WTC11 (cell line): ENCODE data around the gene LCN1. TPM values are rescaled to one million over a fixed set of nuclear protein-coding genes. Genes with fewer than 3 reads are reported as not detected.

Source experiments
- ATAC-seq: fragments of 200-7000 bp; cut with Tn5 transposase; 2 replicates; pipeline ENCODE4 v1.10.0; 2021; ENCODE audit warnings: mild to moderate bottlenecking, moderate library complexity
- CTCF ChIA-PET: fragments of 300-600 bp; sonication (Branson Sonifier 250); formaldehyde crosslinking; loops from one replicate; lab custom pipeline; 2021; ENCODE audit warnings: antibody characterized with exemption; lab: Charles Lee
- POLR2A ChIA-PET: fragments of 350-600 bp; sonication (Branson Sonifier 250); formaldehyde crosslinking; loops from one replicate; lab custom pipeline; 2021; ENCODE audit warnings: antibody characterized with exemption; lab: Charles Lee
- DNase-seq: peaks from one replicate; pipeline ENCODE4 v3.0.0; 2021; ENCODE audit warnings: low spot score
- H3K27ac Mint-ChIP-seq: 2 replicates; pipeline ENCODE4 v1.8.0; 2021; ENCODE audit warnings: mixed read lengths
- H3K27me3 Mint-ChIP-seq: 2 replicates; pipeline ENCODE4 v1.8.0; 2021; ENCODE audit warnings: low read depth, mild to moderate bottlenecking, moderate library complexity, mixed read lengths
- H3K36me3 Mint-ChIP-seq: 2 replicates; pipeline ENCODE4 v1.8.0; 2021; ENCODE audit warnings: mixed read lengths
- H3K4me1 Mint-ChIP-seq: 2 replicates; pipeline ENCODE4 v1.8.0; 2022; ENCODE audit warnings: mixed read lengths
- H3K4me3 Mint-ChIP-seq: 2 replicates; pipeline ENCODE4 v1.8.0; 2021; ENCODE audit warnings: mild to moderate bottlenecking, moderate library complexity, mixed read lengths
- H3K9me3 Mint-ChIP-seq: 2 replicates; pipeline ENCODE4 v1.8.0; 2021; ENCODE audit warnings: mixed read lengths
- ESRRA ChIP-seq: sonication (generic); formaldehyde crosslinking; IDR thresholded peaks from 2 replicates; pipeline ENCODE4 v1.8.1; 2022; ENCODE audit warnings: mild to moderate bottlenecking, missing genetic modification reagents, borderline replicate concordance
- GABPB1 ChIP-seq: sonication (generic); formaldehyde crosslinking; IDR thresholded peaks from 2 replicates; pipeline ENCODE4 v1.8.1; 2023; ENCODE audit warnings: mild to moderate bottlenecking, missing genetic modification reagents
- NFATC4 ChIP-seq: fragments of 250-450 bp; sonication (Bioruptor Pico); IDR thresholded peaks from 2 replicates; pipeline ENCODE4 v1.9.0; 2021; ENCODE audit warnings: mild to moderate bottlenecking
- SMAD4 ChIP-seq: sonication (generic); formaldehyde crosslinking; IDR thresholded peaks from 2 replicates; pipeline ENCODE4 v1.8.0; 2022; ENCODE audit warnings: mild to moderate bottlenecking, missing genetic modification reagents
- total RNA-seq: library from RNA; stranded (reverse); gene quantifications from 3 replicates; pipeline ENCODE4 v1.2.3, GENCODE V29; 2021
- TF ChIP-seq, protein P1 (sequence below): sonication (generic); formaldehyde crosslinking; IDR thresholded peaks from 2 replicates; pipeline ENCODE4 v1.8.0; 2023; ENCODE audit warnings: missing genetic modification reagents, mild to moderate bottlenecking, borderline replicate concordance
- TF ChIP-seq, protein P2 (sequence below): sonication (generic); formaldehyde crosslinking; IDR thresholded peaks from 2 replicates; pipeline ENCODE4 v1.8.0; 2022; ENCODE audit warnings: mild to moderate bottlenecking, missing genetic modification reagents
- TF ChIP-seq, protein P3 (sequence below): fragments of 250-450 bp; sonication (Bioruptor Pico); IDR thresholded peaks from 2 replicates; pipeline ENCODE4 v1.9.0; 2021; ENCODE audit warnings: mild to moderate bottlenecking
- TF ChIP-seq, protein P4 (sequence below): fragments of 200-600 bp; IDR thresholded peaks from 2 replicates; pipeline ENCODE4 v1.8.0; 2022; ENCODE audit warnings: antibody characterized with exemption
- TF ChIP-seq, protein P5 (sequence below): sonication (generic); formaldehyde crosslinking; IDR thresholded peaks from 2 replicates; pipeline ENCODE4 v1.8.1; 2022; ENCODE audit warnings: mild to moderate bottlenecking, missing genetic modification reagents, moderate library complexity, borderline replicate concordance
- TF ChIP-seq, protein P6 (sequence below): sonication (generic); formaldehyde crosslinking; IDR thresholded peaks from 2 replicates; pipeline ENCODE4 v1.8.0; 2023; ENCODE audit warnings: mild to moderate bottlenecking, missing genetic modification reagents
- TF ChIP-seq, protein P7 (sequence below): fragments of 250-450 bp; sonication (Bioruptor Pico); IDR thresholded peaks from 2 replicates; pipeline ENCODE4 v1.9.0; 2021; ENCODE audit warnings: mild to moderate bottlenecking, borderline replicate concordance
- TF ChIP-seq, protein P8 (sequence below): sonication (generic); formaldehyde crosslinking; IDR thresholded peaks from 2 replicates; pipeline ENCODE4 v1.8.1; 2022; ENCODE audit warnings: low read depth, missing genetic modification reagents, borderline replicate concordance

Gene LCN1
- total RNA-seq, 1 experiment from 2014 or later: not detected

DNA sequence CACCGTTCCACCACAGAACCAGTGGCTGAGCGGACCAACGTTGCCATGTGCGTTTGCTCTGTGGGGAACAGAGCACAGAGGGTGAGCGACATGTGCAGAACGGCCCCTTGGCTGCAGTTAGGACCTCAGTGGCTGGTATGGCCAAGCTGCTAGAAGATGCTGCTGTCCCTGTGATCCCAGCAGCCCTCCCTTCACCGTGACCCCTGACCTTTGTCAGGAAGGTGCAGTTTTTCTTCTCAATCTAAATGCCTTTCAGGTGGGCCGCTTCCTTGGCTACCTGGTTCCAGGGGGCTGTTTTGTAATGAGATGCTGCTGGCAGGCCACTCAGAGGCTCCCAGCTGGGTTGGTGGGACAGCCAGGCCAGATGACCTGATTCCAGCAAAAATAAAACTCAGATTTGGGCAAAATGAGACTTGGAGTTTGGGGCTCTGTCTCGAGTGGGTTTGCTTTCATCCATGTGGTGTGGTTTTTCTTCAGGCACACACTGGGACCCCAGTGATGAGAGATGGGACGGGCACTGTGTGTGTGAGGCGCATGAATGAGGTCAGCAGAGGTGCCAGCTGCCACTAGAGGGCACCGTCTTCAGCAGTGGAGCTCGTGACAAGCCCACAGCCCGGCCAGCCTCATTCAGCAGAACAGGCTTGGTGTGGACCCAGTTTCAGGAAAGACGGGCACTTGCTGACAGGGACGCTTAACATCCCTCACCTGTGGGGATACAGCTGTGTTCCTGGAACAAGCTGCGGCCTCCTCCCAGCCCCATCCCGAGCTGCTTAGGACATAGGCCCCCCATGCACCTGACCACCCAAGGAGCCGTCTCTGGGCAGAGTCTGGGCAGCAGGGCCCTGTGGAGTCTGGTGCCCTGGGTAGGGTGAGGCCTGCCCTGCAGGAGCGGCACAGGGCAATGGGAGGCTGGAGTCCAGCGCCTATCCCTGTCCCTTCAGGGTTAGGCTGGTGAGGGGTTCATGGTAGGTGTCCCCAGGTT is 16.7 kb upstream of the LCN1 start:
- TF ChIP-seq NFATC4: no peak
- TF ChIP-seq, protein P1, sequence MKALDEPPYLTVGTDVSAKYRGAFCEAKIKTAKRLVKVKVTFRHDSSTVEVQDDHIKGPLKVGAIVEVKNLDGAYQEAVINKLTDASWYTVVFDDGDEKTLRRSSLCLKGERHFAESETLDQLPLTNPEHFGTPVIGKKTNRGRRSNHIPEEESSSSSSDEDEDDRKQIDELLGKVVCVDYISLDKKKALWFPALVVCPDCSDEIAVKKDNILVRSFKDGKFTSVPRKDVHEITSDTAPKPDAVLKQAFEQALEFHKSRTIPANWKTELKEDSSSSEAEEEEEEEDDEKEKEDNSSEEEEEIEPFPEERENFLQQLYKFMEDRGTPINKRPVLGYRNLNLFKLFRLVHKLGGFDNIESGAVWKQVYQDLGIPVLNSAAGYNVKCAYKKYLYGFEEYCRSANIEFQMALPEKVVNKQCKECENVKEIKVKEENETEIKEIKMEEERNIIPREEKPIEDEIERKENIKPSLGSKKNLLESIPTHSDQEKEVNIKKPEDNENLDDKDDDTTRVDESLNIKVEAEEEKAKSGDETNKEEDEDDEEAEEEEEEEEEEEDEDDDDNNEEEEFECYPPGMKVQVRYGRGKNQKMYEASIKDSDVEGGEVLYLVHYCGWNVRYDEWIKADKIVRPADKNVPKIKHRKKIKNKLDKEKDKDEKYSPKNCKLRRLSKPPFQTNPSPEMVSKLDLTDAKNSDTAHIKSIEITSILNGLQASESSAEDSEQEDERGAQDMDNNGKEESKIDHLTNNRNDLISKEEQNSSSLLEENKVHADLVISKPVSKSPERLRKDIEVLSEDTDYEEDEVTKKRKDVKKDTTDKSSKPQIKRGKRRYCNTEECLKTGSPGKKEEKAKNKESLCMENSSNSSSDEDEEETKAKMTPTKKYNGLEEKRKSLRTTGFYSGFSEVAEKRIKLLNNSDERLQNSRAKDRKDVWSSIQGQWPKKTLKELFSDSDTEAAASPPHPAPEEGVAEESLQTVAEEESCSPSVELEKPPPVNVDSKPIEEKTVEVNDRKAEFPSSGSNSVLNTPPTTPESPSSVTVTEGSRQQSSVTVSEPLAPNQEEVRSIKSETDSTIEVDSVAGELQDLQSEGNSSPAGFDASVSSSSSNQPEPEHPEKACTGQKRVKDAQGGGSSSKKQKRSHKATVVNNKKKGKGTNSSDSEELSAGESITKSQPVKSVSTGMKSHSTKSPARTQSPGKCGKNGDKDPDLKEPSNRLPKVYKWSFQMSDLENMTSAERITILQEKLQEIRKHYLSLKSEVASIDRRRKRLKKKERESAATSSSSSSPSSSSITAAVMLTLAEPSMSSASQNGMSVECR (CRISPR knock-in tag): 0 out of 2 replicates have a peak, but pooled peaks have one; percentile 39
- TF ChIP-seq, protein P2, sequence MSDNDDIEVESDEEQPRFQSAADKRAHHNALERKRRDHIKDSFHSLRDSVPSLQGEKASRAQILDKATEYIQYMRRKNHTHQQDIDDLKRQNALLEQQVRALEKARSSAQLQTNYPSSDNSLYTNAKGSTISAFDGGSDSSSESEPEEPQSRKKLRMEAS: 0 out of 2 replicates have a peak, but pooled peaks have one; percentile 30
- TF ChIP-seq ESRRA (CRISPR knock-in tag): 0 out of 2 replicates have a peak, but pooled peaks have one; percentile 58
- TF ChIP-seq, protein P3, sequence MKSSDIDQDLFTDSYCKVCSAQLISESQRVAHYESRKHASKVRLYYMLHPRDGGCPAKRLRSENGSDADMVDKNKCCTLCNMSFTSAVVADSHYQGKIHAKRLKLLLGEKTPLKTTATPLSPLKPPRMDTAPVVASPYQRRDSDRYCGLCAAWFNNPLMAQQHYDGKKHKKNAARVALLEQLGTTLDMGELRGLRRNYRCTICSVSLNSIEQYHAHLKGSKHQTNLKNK (CRISPR knock-in tag): no peak
- TF ChIP-seq, protein P4, sequence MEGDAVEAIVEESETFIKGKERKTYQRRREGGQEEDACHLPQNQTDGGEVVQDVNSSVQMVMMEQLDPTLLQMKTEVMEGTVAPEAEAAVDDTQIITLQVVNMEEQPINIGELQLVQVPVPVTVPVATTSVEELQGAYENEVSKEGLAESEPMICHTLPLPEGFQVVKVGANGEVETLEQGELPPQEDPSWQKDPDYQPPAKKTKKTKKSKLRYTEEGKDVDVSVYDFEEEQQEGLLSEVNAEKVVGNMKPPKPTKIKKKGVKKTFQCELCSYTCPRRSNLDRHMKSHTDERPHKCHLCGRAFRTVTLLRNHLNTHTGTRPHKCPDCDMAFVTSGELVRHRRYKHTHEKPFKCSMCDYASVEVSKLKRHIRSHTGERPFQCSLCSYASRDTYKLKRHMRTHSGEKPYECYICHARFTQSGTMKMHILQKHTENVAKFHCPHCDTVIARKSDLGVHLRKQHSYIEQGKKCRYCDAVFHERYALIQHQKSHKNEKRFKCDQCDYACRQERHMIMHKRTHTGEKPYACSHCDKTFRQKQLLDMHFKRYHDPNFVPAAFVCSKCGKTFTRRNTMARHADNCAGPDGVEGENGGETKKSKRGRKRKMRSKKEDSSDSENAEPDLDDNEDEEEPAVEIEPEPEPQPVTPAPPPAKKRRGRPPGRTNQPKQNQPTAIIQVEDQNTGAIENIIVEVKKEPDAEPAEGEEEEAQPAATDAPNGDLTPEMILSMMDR: peak; percentile 57
- ChIA-PET CTCF (interaction anchor here (0.6 to 3.7 kb wide), 19 partner anchors 8 to 634 kb away, joined by 3 to 42 read pairs (median 5); no protein-coding TSS in a partner anchor), POLR2A (no interaction called here)
- Mint-ChIP-seq H3K36me3 (peaks cover 21% of the 10 kb centered on the region), H3K27ac (peak overlapping the region; percentile 94), H3K4me3 (no peak overlapping the region), H3K9me3 (no peaks in the 10 kb centered on the region; the same call in 1 of the 2 replicates), H3K27me3 (no peaks in the 10 kb centered on the region), H3K4me1 (peaks cover 7% of the 10 kb centered on the region)
- DNase-seq (peak; percentile 70), ATAC-seq (peak; percentile 31)

DNA sequence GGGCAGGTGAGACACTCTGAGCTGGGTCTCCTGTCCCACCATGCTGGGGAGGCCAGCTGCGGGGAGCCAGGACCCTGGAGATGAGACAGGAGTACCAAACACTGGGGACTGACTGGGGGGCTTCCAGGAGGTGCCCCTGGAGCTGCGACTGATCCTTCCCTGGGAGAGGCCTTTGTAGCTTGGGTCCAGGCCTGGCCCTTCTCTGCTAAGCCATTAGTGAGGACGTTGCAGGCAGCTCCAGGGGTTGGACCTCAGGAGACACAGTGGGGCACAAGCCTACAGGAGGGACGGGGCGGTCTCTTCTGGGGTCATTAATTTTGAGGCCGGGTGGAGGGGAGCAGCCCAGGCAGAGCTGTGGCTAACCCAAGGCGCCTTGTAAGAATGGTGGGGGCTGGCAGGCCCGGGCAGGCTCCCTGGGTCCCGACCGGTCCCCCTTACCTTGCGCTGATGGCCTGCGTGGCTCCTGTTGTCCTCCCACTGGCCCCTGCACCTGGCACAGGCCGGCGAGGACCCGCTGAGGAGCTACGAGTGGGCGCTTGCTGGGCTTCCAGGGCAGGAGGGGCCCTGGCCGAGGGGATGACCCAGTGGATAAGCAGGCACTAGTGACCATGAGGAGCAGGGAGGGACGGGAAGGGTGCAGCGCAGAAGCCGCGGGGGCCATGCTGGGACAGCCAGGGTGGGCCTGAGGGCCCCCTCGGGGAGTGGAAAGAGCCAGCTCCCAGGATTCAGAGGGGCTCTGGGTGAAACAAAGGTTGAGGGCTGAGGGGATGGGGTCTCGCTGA is 15.6 kb upstream of the LCN1 start:
- no peak overlapping the region for H3K4me3 Mint-ChIP-seq
- H3K27me3 Mint-ChIP-seq: no peaks in the 10 kb centered on the region
- H3K4me1 Mint-ChIP-seq: peaks cover 7% of the 10 kb centered on the region
- H3K9me3 Mint-ChIP-seq: no peaks in the 10 kb centered on the region; the same call in 1 of the 2 replicates
- peaks cover 21% of the 10 kb centered on the region for H3K36me3 Mint-ChIP-seq
- ATAC-seq (no peak), DNase-seq (no peak)
- peak overlapping the region; percentile 94; the same call in 1 of the 2 replicates for H3K27ac Mint-ChIP-seq
- POLR2A ChIA-PET: no interaction called here
- CTCF ChIA-PET: interaction anchor here (0.6 to 3.7 kb wide), 15 partner anchors 9 to 420 kb away, joined by 3 to 42 read pairs (median 3); no protein-coding TSS in a partner anchor
- no peak for TF ChIP-seq SMAD4 (CRISPR knock-in tag)
- TF ChIP-seq, protein P5, sequence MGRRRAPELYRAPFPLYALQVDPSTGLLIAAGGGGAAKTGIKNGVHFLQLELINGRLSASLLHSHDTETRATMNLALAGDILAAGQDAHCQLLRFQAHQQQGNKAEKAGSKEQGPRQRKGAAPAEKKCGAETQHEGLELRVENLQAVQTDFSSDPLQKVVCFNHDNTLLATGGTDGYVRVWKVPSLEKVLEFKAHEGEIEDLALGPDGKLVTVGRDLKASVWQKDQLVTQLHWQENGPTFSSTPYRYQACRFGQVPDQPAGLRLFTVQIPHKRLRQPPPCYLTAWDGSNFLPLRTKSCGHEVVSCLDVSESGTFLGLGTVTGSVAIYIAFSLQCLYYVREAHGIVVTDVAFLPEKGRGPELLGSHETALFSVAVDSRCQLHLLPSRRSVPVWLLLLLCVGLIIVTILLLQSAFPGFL: no peak
- TF ChIP-seq ESRRA (CRISPR knock-in tag): no peak
- TF ChIP-seq, protein P6, sequence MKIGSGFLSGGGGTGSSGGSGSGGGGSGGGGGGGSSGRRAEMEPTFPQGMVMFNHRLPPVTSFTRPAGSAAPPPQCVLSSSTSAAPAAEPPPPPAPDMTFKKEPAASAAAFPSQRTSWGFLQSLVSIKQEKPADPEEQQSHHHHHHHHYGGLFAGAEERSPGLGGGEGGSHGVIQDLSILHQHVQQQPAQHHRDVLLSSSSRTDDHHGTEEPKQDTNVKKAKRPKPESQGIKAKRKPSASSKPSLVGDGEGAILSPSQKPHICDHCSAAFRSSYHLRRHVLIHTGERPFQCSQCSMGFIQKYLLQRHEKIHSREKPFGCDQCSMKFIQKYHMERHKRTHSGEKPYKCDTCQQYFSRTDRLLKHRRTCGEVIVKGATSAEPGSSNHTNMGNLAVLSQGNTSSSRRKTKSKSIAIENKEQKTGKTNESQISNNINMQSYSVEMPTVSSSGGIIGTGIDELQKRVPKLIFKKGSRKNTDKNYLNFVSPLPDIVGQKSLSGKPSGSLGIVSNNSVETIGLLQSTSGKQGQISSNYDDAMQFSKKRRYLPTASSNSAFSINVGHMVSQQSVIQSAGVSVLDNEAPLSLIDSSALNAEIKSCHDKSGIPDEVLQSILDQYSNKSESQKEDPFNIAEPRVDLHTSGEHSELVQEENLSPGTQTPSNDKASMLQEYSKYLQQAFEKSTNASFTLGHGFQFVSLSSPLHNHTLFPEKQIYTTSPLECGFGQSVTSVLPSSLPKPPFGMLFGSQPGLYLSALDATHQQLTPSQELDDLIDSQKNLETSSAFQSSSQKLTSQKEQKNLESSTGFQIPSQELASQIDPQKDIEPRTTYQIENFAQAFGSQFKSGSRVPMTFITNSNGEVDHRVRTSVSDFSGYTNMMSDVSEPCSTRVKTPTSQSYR (CRISPR knock-in tag): no peak
- TF ChIP-seq, protein P7, sequence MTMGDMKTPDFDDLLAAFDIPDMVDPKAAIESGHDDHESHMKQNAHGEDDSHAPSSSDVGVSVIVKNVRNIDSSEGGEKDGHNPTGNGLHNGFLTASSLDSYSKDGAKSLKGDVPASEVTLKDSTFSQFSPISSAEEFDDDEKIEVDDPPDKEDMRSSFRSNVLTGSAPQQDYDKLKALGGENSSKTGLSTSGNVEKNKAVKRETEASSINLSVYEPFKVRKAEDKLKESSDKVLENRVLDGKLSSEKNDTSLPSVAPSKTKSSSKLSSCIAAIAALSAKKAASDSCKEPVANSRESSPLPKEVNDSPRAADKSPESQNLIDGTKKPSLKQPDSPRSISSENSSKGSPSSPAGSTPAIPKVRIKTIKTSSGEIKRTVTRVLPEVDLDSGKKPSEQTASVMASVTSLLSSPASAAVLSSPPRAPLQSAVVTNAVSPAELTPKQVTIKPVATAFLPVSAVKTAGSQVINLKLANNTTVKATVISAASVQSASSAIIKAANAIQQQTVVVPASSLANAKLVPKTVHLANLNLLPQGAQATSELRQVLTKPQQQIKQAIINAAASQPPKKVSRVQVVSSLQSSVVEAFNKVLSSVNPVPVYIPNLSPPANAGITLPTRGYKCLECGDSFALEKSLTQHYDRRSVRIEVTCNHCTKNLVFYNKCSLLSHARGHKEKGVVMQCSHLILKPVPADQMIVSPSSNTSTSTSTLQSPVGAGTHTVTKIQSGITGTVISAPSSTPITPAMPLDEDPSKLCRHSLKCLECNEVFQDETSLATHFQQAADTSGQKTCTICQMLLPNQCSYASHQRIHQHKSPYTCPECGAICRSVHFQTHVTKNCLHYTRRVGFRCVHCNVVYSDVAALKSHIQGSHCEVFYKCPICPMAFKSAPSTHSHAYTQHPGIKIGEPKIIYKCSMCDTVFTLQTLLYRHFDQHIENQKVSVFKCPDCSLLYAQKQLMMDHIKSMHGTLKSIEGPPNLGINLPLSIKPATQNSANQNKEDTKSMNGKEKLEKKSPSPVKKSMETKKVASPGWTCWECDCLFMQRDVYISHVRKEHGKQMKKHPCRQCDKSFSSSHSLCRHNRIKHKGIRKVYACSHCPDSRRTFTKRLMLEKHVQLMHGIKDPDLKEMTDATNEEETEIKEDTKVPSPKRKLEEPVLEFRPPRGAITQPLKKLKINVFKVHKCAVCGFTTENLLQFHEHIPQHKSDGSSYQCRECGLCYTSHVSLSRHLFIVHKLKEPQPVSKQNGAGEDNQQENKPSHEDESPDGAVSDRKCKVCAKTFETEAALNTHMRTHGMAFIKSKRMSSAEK (CRISPR knock-in tag): no peak
- no peak for TF ChIP-seq GABPB1
- TF ChIP-seq, protein P8, sequence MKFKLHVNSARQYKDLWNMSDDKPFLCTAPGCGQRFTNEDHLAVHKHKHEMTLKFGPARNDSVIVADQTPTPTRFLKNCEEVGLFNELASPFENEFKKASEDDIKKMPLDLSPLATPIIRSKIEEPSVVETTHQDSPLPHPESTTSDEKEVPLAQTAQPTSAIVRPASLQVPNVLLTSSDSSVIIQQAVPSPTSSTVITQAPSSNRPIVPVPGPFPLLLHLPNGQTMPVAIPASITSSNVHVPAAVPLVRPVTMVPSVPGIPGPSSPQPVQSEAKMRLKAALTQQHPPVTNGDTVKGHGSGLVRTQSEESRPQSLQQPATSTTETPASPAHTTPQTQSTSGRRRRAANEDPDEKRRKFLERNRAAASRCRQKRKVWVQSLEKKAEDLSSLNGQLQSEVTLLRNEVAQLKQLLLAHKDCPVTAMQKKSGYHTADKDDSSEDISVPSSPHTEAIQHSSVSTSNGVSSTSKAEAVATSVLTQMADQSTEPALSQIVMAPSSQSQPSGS (CRISPR knock-in tag): no peak
